Peyer's patch (tissue), 4 donors: ENCODE measurements around the gene ST3GAL2. TPM values are rescaled to one million over a fixed set of nuclear protein-coding genes. Genes with fewer than 3 reads are reported as not detected.
A peak's percentile ranks its signal among the peaks of the same experiment; 100 is the strongest.
"Not testable (repeated sequence)": the region's sequence is repeated elsewhere in the genome, so short reads cannot be mapped to it uniquely, and the experiment has no call there.

Source experiments
- DNase-seq, 3 donors: peaks; one replicate each; pipeline ENCODE4 v3.0.0-alpha.2; 2017 to 2019
- H3K27ac ChIP-seq, 4 donors: fragments of 200-600 bp; sonication (generic); one replicate each; pipeline ENCODE4 v1.5.1; 2016 to 2019
- H3K27me3 ChIP-seq, 2 donors: fragments of 200-600 bp; sonication (generic); one replicate each; pipeline ENCODE4 v1.5.1; 2019
- H3K36me3 ChIP-seq, 3 donors: fragments of 200-600 bp; sonication (generic); one replicate each; pipeline ENCODE4 v1.5.1; 2016 to 2019
- H3K4me1 ChIP-seq, 4 donors: fragments of 200-600 bp; sonication (generic); one replicate each; pipeline ENCODE4 v1.5.1; 2016 to 2019
- H3K4me3 ChIP-seq, 4 donors: fragments of 200-600 bp; sonication (generic); 1 replicate in 3 of 4; 2 replicates in 1 of 4; pipeline ENCODE4 v1.5.1; 2016 to 2019; ENCODE audit warnings: mild to moderate bottlenecking in 1 of 4
- H3K9me3 ChIP-seq, 4 donors: fragments of 200-600 bp; sonication (generic); one replicate each; pipeline ENCODE4 v1.5.1; 2016 to 2019; ENCODE audit warnings: mild to moderate bottlenecking in 1 of 4
- POLR2A ChIP-seq, 2 donors: fragments of 450-650 bp; IDR thresholded peaks; one replicate each; pipeline ENCODE4 v1.5.1; 2017; ENCODE audit warnings: antibody characterized with exemption in 2 of 2, mild to moderate bottlenecking in 2 of 2, moderate library complexity in 2 of 2
- total RNA-seq, 4 donors: library from RNA; depleted of rRNA; stranded (reverse); fragments of >200 nt; gene quantifications; one replicate each; pipeline ENCODE4 v1.1.0, GENCODE V29; 2016
- TF ChIP-seq, protein P1 (sequence below), 6 experiments: fragments of 450-650 bp in 4 of 6; fragments of 200-600 bp in 2 of 6; sonication (generic) in 1 of 6; IDR thresholded peaks; one replicate each; pipeline ENCODE4 v1.5.1; 2017 to 2019; ENCODE audit warnings: antibody characterized with exemption in 6 of 6, mild to moderate bottlenecking in 3 of 6, moderate library complexity in 1 of 6

The ST3GAL2 gene
- total RNA-seq, 4 donors from 2014 or later: 13.0 to 27.5 (median 19.6) TPM

DNA sequence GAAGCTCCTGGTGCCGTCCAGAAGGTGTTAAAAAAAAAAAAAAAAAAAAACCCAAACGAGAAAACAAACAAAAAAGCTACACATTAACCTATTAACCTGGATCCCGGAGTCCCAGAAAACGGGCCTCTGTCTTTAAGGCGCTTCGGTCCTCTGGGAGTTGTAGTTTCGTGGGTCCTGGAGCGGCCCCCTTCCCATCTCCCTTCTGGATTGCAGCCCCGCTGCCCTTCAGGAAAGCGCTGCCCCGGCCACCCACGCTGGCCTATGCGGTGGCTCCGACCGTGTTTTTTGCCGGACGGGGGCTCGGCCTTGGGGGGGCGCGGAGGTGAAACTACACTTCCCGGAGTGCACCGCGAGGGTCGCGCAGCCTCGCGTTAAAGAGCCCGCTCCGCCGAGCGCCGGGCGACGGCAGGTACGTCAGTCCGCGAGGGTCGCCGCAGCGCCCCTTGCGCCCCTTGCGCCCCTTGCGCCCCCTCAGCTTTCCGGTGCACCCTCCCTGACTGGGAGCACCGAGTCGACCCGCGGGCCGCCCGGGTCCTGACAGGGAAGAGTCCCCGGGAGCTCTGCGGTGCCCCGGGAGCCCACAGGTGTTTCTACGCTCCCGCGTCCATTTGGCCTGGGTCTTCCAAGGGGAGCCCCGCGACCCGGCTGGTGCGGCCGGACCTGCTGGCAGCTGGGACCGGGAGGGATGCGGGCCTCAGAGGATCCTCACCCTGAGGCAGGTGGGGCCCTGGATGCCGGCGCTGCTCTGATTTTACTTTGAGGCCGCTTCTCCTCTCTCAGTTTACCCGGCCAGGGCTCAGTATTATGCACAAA is 15.5 kb upstream of the ST3GAL2 start, which contains the start of gene FCSK:
Gene FCSK, plus strand, starts transcription at position 374 of the 813 bp plus-strand sequence. CDS start 8,596 bp downstream, outside the sequence.
- Histone ChIP-seq H3K9me3 (no peaks in the 10 kb centered on the region), H3K36me3 (no peaks in the 10 kb centered on the region), H3K4me3 (peak within 1 kb of the TSS; percentile 74 to 95 (median 83)), H3K4me1 (peaks cover 0 to 16% (median 2%) of the 10 kb centered on the region in 4 donors), H3K27ac (peak within 1 kb of the TSS; percentile 86 to 91 (median 88)), H3K27me3 (no peaks in the 10 kb centered on the region)
- DNase-seq: peak; percentile 54 to 88 (median 81)
- TF ChIP-seq, protein P1, sequence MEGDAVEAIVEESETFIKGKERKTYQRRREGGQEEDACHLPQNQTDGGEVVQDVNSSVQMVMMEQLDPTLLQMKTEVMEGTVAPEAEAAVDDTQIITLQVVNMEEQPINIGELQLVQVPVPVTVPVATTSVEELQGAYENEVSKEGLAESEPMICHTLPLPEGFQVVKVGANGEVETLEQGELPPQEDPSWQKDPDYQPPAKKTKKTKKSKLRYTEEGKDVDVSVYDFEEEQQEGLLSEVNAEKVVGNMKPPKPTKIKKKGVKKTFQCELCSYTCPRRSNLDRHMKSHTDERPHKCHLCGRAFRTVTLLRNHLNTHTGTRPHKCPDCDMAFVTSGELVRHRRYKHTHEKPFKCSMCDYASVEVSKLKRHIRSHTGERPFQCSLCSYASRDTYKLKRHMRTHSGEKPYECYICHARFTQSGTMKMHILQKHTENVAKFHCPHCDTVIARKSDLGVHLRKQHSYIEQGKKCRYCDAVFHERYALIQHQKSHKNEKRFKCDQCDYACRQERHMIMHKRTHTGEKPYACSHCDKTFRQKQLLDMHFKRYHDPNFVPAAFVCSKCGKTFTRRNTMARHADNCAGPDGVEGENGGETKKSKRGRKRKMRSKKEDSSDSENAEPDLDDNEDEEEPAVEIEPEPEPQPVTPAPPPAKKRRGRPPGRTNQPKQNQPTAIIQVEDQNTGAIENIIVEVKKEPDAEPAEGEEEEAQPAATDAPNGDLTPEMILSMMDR (IDR thresholded peaks at IDR 0.05): peak in 1 of 6 experiments; percentile 5
- TF ChIP-seq POLR2A (IDR thresholded peaks at IDR 0.05): peak in 1 of 2 donors; percentile 43

DNA sequence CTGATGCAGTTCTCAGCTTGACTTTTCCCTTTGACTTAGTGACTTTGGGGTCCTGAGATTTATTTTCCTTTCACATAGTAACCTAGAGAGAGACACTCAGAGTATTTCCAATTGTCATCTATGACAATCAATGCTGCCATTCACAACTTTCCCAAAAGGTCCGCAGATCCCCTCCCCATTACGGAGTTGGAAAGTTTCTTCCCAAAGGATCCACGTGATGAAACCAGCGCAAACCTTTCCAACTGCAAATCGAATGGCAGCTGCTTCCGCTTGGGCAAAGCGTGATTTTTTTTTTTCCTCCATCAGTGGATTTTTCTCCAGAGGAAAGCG is 15.0 kb upstream of the ST3GAL2 start:
- DNase-seq: no peak
- Histone ChIP-seq H3K27me3 (no peaks in the 10 kb centered on the region), H3K36me3 (no peaks in the 10 kb centered on the region), H3K4me1 (peaks cover 0 to 16% (median 2%) of the 10 kb centered on the region in 4 donors), H3K9me3 (no peaks in the 10 kb centered on the region), H3K27ac (peak overlapping the region; percentile 10 to 91 (median 88)), H3K4me3 (peak overlapping the region; percentile 74 to 95 (median 83))
- TF ChIP-seq, protein P1 (IDR thresholded peaks at IDR 0.05): no peak
- no peak for TF ChIP-seq POLR2A (IDR thresholded peaks at IDR 0.05)

DNA sequence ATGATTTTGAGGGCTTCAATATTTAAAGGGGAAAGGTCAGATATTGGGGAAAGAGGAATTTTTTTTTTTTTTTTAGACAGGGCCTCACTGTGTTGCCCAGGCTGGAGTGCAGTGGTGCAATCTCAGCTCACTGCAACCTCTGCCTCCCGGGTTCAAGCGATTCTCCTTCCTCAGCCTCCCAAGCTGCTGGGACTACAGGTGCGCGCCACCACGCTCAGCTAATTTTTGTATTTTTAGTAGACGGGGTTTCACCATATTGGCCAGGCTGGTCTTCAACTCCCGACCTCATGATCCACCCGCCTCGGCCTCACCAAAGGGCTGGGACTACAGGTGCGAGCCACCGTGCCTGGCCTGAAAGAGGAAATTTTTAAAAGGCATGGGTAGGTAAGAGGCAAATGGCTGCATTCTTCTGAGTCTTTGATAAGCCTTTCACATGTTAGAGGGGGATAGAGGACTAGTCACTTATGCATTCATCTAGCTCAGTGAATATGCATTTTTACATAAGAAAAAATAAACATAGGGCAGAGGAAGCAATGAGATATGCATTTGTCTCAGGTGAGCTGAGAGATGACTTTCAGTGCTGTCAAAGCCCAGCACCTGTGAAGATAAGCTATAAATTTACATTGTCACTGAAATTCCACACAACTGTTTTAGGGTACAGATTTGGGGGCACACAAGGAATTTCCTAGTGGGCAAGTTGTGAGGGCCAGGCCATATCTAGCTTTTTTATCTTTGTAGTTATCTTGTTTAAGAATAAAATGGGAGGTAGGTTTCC is 14.4 kb upstream of the ST3GAL2 start:
- H3K9me3 ChIP-seq: no peaks in the 10 kb centered on the region
- TF ChIP-seq, protein P1 (IDR thresholded peaks at IDR 0.05): no peak
- no peak for TF ChIP-seq POLR2A (IDR thresholded peaks at IDR 0.05)
- H3K27ac ChIP-seq: peak overlapping the region in 2 of 4 donors; percentile 10 to 89
- H3K36me3 ChIP-seq: no peaks in the 10 kb centered on the region
- H3K4me3 ChIP-seq: peak overlapping the region; percentile 74 to 95 (median 83)
- H3K27me3 ChIP-seq: no peaks in the 10 kb centered on the region
- no peak for DNase-seq
- peaks cover 0 to 16% (median 2%) of the 10 kb centered on the region in 4 donors for H3K4me1 ChIP-seq

DNA sequence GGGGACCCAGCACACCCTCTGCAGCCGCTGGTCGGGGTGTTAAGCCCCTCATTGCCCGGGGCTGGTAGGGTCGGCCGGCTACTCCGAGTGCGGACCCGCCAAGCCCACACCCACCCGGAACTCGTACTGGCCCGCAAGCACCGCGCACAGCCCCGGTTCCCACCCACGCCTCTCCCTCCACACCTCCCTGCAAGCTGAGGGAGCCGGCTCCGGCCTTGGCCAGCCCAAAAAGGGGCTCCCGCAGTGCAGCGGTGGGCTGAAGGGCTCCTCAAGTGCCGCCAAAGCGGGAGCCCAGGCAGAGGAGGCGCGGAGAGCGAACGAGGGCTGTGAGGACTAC is 12.1 kb upstream of the ST3GAL2 start:
- not testable (repeated sequence) for H3K27ac ChIP-seq, H3K9me3 ChIP-seq, H3K27me3 ChIP-seq, DNase-seq, H3K36me3 ChIP-seq, H3K4me3 ChIP-seq
- H3K4me1 ChIP-seq: peaks cover 0 to 14% (median 2%) of the 10 kb centered on the region in 4 donors

DNA sequence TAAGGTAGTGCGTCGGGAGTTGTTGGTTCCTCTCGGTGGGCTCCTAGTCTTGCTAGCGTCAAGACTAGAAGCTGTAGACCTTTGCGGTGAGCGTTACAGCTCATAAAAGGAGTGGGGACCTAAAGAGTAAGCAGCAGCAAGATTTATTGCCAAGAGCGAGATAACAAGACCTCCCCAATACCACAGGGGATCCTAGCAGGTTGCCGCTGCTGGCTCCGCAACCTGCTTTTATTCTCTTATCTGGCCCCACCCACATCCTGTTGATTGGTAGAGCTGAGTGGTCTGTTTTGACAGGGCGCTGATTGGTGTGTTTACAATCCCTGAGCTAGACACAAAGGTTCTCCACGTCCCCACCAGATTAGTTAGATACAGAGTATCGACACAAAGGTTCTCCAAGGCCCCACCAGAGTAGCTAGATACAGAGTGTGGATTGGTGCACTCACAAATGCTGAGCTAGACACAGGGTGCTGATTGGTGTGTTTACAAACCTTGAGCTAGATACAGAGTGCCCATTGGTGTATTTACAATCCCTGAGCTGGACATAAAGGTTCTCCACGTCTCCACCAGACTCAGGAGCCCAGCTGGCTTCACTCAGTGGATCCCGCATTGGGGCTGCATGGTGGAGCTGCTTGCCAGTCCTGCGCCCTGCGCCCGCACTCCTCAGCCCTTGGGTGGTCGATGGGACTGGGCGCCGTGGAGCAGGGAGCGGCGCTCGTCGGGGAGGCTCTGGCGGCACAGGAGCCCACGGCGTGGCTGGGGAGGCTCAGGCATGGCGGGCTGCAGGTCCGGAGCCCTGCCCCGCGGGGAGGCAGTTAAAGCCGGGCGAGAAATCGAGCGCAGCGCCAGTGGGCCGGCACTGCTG is 11.5 kb upstream of the ST3GAL2 start:
- not testable (repeated sequence) for H3K27ac ChIP-seq, H3K4me3 ChIP-seq, H3K4me1 ChIP-seq

DNA sequence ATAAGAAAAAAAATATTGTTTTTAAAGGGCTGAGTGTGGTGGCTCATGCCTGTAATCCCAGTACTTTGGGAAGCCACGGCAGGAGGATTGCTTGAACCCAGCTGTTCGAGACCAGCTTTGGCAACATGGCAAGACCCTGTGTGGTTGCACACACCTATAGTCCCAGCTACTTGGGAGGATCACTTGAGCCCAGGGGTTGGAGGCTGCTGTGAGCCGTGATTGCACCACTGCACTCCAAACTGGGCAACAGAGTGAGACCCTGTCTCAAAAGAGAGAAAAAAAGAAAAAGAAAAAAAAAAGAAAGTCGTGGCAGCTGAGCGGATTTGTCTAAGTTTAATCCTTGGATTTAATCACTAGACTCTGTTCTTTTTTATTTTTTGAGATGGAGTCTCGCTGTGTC is 9.2 kb upstream of the ST3GAL2 start:
- no peaks in the 10 kb centered on the region for H3K27me3 ChIP-seq
- peaks cover 0 to 5% (median 0%) of the 10 kb centered on the region in 4 donors for H3K4me1 ChIP-seq
- H3K4me3 ChIP-seq: no peak overlapping the region
- no peak for DNase-seq
- no peak overlapping the region for H3K27ac ChIP-seq
- no peak for TF ChIP-seq POLR2A (IDR thresholded peaks at IDR 0.05)
- TF ChIP-seq, protein P1 (IDR thresholded peaks at IDR 0.05): no peak
- H3K9me3 ChIP-seq: no peaks in the 10 kb centered on the region
- H3K36me3 ChIP-seq: no peaks in the 10 kb centered on the region

More for the DNA sequence above, 11.5 kb upstream of the ST3GAL2 start:
- DNase-seq, H3K36me3 ChIP-seq, H3K27me3 ChIP-seq, H3K9me3 ChIP-seq: not testable (repeated sequence)
